Panc1 (cell line): Measurements from ENCODE around the gene ANKRD60. TPM values are rescaled to one million over a fixed set of nuclear protein-coding genes. Genes with fewer than 3 reads are reported as not detected.

Experiments used
- ATAC-seq: fragments of 200-7000 bp; cut with Tn5 transposase; 2 replicates; pipeline ENCODE4 v1.9.1; 2020; ENCODE audit warnings: mild to moderate bottlenecking, moderate library complexity
- BruUV-seq: library from RNA; stranded (reverse); fragments of 400-500 nt; replicated peaks from 2 replicates; lab custom pipeline; 2021; lab: Mats Ljungman, UMichigan
- CTCF ChIA-PET: fragments of 300-600 bp; sonication (Branson Sonifier 250); formaldehyde crosslinking; loops from one replicate; lab custom pipeline; 2022; ENCODE audit warnings: antibody characterized with exemption; lab: Charles Lee
- POLR2A ChIA-PET: fragments of 300-600 bp; sonication (Branson Sonifier 250); formaldehyde crosslinking; loops from one replicate; lab custom pipeline; 2022; ENCODE audit warnings: antibody characterized with exemption; lab: Charles Lee
- DNase-seq: peaks from one replicate; pipeline ENCODE4 v3.0.0-alpha.2; 2010; ENCODE audit warnings: low read depth, low spot score
- H3K27ac ChIP-seq: 2 replicates; pipeline ENCODE4 v1.5.1; 2011; ENCODE audit warnings: mild to moderate bottlenecking, low read length, inconsistent platforms
- H3K27me3 ChIP-seq: fragments of 200-500 bp; sonication (Bioruptor generic); 2 replicates; pipeline ENCODE4 v1.6.0; 2014; ENCODE audit warnings: low read length, inconsistent platforms; ENCODE audit not compliant: control insufficient read depth, insufficient read depth
- H3K36me3 ChIP-seq: fragments of 200-500 bp; sonication (Bioruptor generic); 2 replicates; pipeline ENCODE4 v1.5.1; 2014; ENCODE audit warnings: inconsistent platforms, mild to moderate bottlenecking, low read length, moderate library complexity; ENCODE audit not compliant: control insufficient read depth, insufficient read depth
- H3K4me1 ChIP-seq: 2 replicates; pipeline ENCODE4 v1.5.1; 2011; ENCODE audit warnings: inconsistent platforms, mild to moderate bottlenecking, low read length, moderate library complexity; ENCODE audit not compliant: control insufficient read depth, insufficient read depth
- H3K4me3 ChIP-seq, 2 experiments: 2 replicates each; pipeline ENCODE4 v1.5.1; 2011 to 2012; ENCODE audit warnings: low read depth in 2 of 2, low read length in 2 of 2, mild to moderate bottlenecking in 2 of 2, inconsistent platforms in 1 of 2, moderate library complexity in 1 of 2
- H3K9me3 ChIP-seq: fragments of 200-500 bp; sonication (Bioruptor generic); 2 replicates; pipeline ENCODE4 v1.5.1; 2014; ENCODE audit warnings: low read depth, mild to moderate bottlenecking, inconsistent platforms, low read length, moderate library complexity; ENCODE audit not compliant: control insufficient read depth, insufficient read depth
- POLR2AphosphoS5 ChIP-seq: IDR thresholded peaks from 2 replicates; pipeline ENCODE4 v1.6.1; 2012; ENCODE audit warnings: mild to moderate bottlenecking, low read depth, low read length, moderate library complexity
- SIN3A ChIP-seq: IDR thresholded peaks from 2 replicates; pipeline ENCODE4 v1.6.1; 2012; ENCODE audit warnings: low read depth, mild to moderate bottlenecking, low read length, moderate library complexity, borderline replicate concordance; ENCODE audit not compliant: insufficient read depth
- TCF7L2 ChIP-seq: IDR thresholded peaks from 2 replicates; pipeline ENCODE4 v1.6.1; 2011; ENCODE audit warnings: mild to moderate bottlenecking, low read depth, low read length, inconsistent platforms
- in situ Hi-C: cut with HindIII; loops from 2 replicates; pipeline ENCODE4 v1.10.0; 2016; ENCODE audit warnings: low sequenced_read_pairs, low pct_unique_long_range_greater_than_20kb
- intact Hi-C: fragments of 100-400 bp; cut with micrococcal nuclease; formaldehyde crosslinking; loops from one replicate; pipeline ENCODE4 v1.10.0; 2022; ENCODE audit not compliant: unreplicated experiment
- total RNA-seq: library from RNA; stranded (reverse); gene quantifications from one replicate; pipeline ENCODE4 v1.2.1, GENCODE V29; 2021; ENCODE audit not compliant: unreplicated experiment
- TF ChIP-seq, protein P1 (sequence below), 2 experiments: IDR thresholded peaks; 2 replicates each; pipeline ENCODE4 v1.6.1; 2011 to 2012; ENCODE audit warnings: low read depth in 2 of 2, control low read depth in 1 of 2, low read length in 1 of 2, mild to moderate bottlenecking in 1 of 2, moderate library complexity in 1 of 2; ENCODE audit not compliant: insufficient read depth in 1 of 2
- TF ChIP-seq, protein P2 (sequence below): fragments of 450-650 bp; IDR thresholded peaks from 2 replicates; pipeline ENCODE4 v1.5.1; 2017; ENCODE audit warnings: mild to moderate bottlenecking

ANKRD60 gene
- total RNA-seq, 1 experiment from 2014 or later: not detected

DNA sequence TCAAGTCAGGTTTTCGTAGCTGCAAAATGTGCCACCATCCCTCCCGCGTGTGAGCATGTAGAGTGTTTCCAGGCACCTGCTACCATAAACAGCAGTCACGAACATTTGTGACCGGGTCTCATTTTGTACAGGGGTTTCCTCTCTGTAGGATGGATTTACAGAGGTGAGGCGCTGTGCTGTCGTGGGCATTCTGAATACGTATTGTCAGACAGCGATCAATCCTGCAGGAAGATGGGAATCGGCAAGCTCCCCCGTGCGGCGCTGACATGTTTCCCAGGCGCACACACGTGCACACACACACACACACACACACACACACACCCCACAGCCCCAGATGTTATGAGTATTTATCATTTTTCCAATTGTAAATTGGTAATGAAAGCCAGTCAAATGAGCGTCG is 15.8 kb downstream of the ANKRD60 start:
- no peaks in the 10 kb centered on the region for H3K9me3 ChIP-seq
- TF ChIP-seq, protein P1, sequence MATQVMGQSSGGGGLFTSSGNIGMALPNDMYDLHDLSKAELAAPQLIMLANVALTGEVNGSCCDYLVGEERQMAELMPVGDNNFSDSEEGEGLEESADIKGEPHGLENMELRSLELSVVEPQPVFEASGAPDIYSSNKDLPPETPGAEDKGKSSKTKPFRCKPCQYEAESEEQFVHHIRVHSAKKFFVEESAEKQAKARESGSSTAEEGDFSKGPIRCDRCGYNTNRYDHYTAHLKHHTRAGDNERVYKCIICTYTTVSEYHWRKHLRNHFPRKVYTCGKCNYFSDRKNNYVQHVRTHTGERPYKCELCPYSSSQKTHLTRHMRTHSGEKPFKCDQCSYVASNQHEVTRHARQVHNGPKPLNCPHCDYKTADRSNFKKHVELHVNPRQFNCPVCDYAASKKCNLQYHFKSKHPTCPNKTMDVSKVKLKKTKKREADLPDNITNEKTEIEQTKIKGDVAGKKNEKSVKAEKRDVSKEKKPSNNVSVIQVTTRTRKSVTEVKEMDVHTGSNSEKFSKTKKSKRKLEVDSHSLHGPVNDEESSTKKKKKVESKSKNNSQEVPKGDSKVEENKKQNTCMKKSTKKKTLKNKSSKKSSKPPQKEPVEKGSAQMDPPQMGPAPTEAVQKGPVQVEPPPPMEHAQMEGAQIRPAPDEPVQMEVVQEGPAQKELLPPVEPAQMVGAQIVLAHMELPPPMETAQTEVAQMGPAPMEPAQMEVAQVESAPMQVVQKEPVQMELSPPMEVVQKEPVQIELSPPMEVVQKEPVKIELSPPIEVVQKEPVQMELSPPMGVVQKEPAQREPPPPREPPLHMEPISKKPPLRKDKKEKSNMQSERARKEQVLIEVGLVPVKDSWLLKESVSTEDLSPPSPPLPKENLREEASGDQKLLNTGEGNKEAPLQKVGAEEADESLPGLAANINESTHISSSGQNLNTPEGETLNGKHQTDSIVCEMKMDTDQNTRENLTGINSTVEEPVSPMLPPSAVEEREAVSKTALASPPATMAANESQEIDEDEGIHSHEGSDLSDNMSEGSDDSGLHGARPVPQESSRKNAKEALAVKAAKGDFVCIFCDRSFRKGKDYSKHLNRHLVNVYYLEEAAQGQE (IDR thresholded peaks at IDR 0.05; ENCODE audit: insufficient read depth in 1 of 2, low read depth in 2 of 2, low read length in 1 of 2): no peak
- TF ChIP-seq SIN3A: no peak
- TF ChIP-seq TCF7L2: no peak
- TF ChIP-seq POLR2AphosphoS5: no peak
- TF ChIP-seq, protein P2, sequence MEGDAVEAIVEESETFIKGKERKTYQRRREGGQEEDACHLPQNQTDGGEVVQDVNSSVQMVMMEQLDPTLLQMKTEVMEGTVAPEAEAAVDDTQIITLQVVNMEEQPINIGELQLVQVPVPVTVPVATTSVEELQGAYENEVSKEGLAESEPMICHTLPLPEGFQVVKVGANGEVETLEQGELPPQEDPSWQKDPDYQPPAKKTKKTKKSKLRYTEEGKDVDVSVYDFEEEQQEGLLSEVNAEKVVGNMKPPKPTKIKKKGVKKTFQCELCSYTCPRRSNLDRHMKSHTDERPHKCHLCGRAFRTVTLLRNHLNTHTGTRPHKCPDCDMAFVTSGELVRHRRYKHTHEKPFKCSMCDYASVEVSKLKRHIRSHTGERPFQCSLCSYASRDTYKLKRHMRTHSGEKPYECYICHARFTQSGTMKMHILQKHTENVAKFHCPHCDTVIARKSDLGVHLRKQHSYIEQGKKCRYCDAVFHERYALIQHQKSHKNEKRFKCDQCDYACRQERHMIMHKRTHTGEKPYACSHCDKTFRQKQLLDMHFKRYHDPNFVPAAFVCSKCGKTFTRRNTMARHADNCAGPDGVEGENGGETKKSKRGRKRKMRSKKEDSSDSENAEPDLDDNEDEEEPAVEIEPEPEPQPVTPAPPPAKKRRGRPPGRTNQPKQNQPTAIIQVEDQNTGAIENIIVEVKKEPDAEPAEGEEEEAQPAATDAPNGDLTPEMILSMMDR: no peak
- H3K4me1 ChIP-seq: peaks cover 2% of the 10 kb centered on the region; the same call in 1 of the 2 replicates
- ATAC-seq (no peak), DNase-seq (no peak)
- ChIA-PET CTCF (interaction anchor here (0.6 kb wide), 2 partner anchors 571 to 713 kb away, joined by 3 read pairs; no protein-coding TSS in a partner anchor), POLR2A (no interaction called here)
- no peaks in the 10 kb centered on the region for H3K36me3 ChIP-seq
- no peak overlapping the region for H3K4me3 ChIP-seq
- intact Hi-C loops (loop anchor here (5.0 kb wide), 1 partner anchor 695 kb away; no protein-coding TSS in a partner anchor), in situ Hi-C loops (no loop called here)
- no TSS peak for BruUV-seq
- no peaks in the 10 kb centered on the region for H3K27me3 ChIP-seq
- no peak overlapping the region for H3K27ac ChIP-seq

DNA sequence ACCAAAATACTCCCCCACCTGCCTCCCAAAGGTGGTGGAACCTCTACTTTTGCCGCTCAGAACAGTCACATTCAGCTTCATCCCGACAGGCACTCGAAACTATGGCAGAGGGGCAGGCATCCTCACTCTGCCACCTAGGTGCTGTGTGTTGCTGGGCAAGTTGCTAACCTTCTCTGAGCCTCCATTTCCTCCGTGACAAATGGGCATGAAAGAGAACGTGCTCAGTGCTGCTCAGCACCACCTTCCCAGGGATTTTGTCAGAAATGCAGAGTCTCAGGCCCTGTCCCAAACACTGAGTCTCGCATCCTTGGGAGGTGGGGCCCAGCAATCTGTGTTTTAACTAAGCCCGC is 18.1 kb downstream of the ANKRD60 start:
- no peaks in the 10 kb centered on the region for H3K27me3 ChIP-seq
- no TSS peak for BruUV-seq
- in situ Hi-C loops (no loop called here), intact Hi-C loops (loop anchor here (1.0 to 5.0 kb wide), 2 partner anchors 613 to 693 kb away; no protein-coding TSS in a partner anchor)
- no peak overlapping the region for H3K27ac ChIP-seq
- TF ChIP-seq SIN3A (no peak), TCF7L2 (no peak)
- TF ChIP-seq, protein P1 (IDR thresholded peaks at IDR 0.05; ENCODE audit: insufficient read depth in 1 of 2, low read depth in 2 of 2, low read length in 1 of 2): no peak
- ATAC-seq (no peak), DNase-seq (no peak)
- no peaks in the 10 kb centered on the region for H3K36me3 ChIP-seq
- ChIA-PET POLR2A (no interaction called here), CTCF (interaction anchor here (1.4 kb wide), 1 partner anchor 614 kb away, joined by 5 read pairs; no protein-coding TSS in a partner anchor)
- no peaks in the 10 kb centered on the region for H3K9me3 ChIP-seq
- H3K4me1 ChIP-seq: peaks cover 2% of the 10 kb centered on the region; the same call in 1 of the 2 replicates
- no peak overlapping the region for H3K4me3 ChIP-seq
